Natural killer cell treated with Interleukin-12 subunit alpha and Interleukin-12 subunit beta and Interleukin-15 and Interleukin-18, amount 100 ng/mL, for 72 hours (primary cell): Measurements from ENCODE around the gene AIFM3. TPM values are rescaled to one million over a fixed set of nuclear protein-coding genes. Genes with fewer than 3 reads are reported as not detected.

Experiments used
- ATAC-seq, 2 donors: fragments of 150-1000 bp; cut with Tn5 transposase in 1 of 2; sonication (Bioruptor Pico), chemical (Tn5 transposase) in 1 of 2; 2 replicates each; pipeline ENCODE4 v1.10.0; 2021
- DNase-seq: peaks from one replicate; pipeline ENCODE4 v3.0.0; 2022; ENCODE audit warnings: low spot score
- H3K27ac Mint-ChIP-seq, 2 donors: 1 replicate in 1 of 2; 2 replicates in 1 of 2; pipeline ENCODE4 v1.8.0; 2022; ENCODE audit warnings: mixed read lengths in 2 of 2, mild to moderate bottlenecking in 1 of 2, moderate library complexity in 1 of 2
- H3K27me3 Mint-ChIP-seq, 2 donors: 1 replicate in 1 of 2; 2 replicates in 1 of 2; pipeline ENCODE4 v1.8.0; 2022; ENCODE audit warnings: mixed read lengths in 2 of 2
- H3K36me3 Mint-ChIP-seq: one replicate; pipeline ENCODE4 v1.8.0; 2022; ENCODE audit warnings: mixed read lengths
- H3K4me1 Mint-ChIP-seq, 2 donors: 1 replicate in 1 of 2; 2 replicates in 1 of 2; pipeline ENCODE4 v1.8.0; 2022; ENCODE audit warnings: low read depth in 2 of 2, mixed read lengths in 2 of 2, mild to moderate bottlenecking in 1 of 2
- H3K4me3 Mint-ChIP-seq: one replicate; pipeline ENCODE4 v1.8.0; 2022; ENCODE audit warnings: mixed read lengths
- H3K9me3 Mint-ChIP-seq: 2 replicates; pipeline ENCODE4 v1.8.0; 2022; ENCODE audit warnings: mixed read lengths
- total RNA-seq, 2 donors: library from RNA; stranded (reverse); gene quantifications; one replicate each; pipeline ENCODE4 v1.2.3, GENCODE V29; 2022

The AIFM3 gene
- total RNA-seq, 2 donors from 2014 or later: 1.5 TPM; not detected in 1

DNA sequence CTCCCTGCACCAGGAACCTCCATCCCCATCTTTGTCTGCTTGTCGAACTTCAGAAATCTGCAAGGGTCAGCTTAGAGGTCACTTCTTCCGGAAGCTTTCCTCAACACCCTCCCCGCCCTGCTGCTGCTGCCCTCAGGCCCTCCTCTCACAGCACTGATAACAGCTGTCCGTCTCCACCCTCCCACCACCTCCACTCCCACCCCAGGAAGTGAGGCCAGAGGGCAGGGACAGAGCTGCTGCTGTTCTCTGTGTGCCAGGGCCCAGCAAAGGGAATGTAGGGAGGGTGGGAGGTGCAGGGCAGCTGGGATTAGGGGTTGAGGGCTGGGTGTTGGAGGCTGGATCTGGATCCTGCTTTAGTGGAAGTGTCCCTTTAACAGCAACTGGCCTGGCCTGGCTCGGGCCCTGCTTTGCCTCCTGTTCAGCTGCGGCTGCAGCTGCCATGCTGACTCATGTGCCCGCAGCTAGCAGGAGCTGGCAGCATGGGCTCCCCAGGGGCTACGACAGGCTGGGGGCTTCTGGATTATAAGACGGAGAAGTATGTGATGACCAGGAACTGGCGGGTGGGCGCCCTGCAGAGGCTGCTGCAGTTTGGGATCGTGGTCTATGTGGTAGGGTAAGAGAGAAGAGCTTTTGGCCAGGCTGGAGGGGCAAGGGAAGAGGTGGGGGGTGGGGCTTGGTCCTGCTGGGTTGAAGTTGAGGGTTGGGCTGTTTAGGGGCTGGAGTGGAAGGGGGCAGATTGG is 47.8 kb downstream of the AIFM3 start, which contains the start of gene P2RX6:
Gene P2RX6 (plus strand): TSS at position 440 of the 740 bp plus-strand sequence. CDS start 10 bp downstream, at position 450.
- ATAC-seq: peak in 1 of 2 donors; percentile 28
- Mint-ChIP-seq H3K27me3 (no peaks in the 10 kb centered on the region), H3K4me3 (peak within 1 kb of the TSS; percentile 93), H3K4me1 (peaks cover 19 to 26% of the 10 kb centered on the region in 2 donors), H3K36me3 (no peaks in the 10 kb centered on the region), H3K27ac (peak within 1 kb of the TSS; percentile 73 to 96), H3K9me3 (no peaks in the 10 kb centered on the region)
- no peak for DNase-seq

DNA sequence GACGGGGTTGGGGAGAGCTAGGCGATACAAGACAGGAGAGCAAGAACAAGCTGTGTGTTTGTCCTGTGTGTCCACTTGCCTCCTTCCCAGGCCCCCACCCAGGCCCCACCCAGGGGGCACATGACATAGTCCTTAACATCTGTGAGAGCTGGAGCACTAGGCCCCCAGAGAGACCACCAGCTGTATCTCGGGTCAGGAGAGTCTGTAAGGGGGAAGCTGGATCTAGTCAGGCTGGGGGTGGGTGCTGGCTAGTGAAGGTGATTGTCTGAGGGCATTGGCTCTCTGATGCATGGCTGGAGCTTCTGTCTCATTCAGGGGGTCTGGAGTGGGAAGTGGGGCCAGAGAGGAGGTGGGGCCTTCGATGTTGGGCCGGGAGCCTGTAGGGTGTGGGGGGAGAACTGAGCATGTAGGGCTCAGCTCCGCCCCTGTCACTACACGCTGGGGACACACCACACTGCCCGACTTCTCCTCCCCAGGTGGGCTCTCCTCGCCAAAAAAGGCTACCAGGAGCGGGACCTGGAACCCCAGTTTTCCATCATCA is 48.5 kb downstream of the AIFM3 start:
- no peaks in the 10 kb centered on the region for H3K36me3 Mint-ChIP-seq
- peak overlapping the region; percentile 73 to 96 for H3K27ac Mint-ChIP-seq
- ATAC-seq: no peak
- DNase-seq: no peak
- H3K9me3 Mint-ChIP-seq: no peaks in the 10 kb centered on the region
- H3K4me3 Mint-ChIP-seq: peak overlapping the region; percentile 93
- H3K27me3 Mint-ChIP-seq: no peaks in the 10 kb centered on the region
- H3K4me1 Mint-ChIP-seq: peaks cover 19 to 26% of the 10 kb centered on the region in 2 donors

DNA sequence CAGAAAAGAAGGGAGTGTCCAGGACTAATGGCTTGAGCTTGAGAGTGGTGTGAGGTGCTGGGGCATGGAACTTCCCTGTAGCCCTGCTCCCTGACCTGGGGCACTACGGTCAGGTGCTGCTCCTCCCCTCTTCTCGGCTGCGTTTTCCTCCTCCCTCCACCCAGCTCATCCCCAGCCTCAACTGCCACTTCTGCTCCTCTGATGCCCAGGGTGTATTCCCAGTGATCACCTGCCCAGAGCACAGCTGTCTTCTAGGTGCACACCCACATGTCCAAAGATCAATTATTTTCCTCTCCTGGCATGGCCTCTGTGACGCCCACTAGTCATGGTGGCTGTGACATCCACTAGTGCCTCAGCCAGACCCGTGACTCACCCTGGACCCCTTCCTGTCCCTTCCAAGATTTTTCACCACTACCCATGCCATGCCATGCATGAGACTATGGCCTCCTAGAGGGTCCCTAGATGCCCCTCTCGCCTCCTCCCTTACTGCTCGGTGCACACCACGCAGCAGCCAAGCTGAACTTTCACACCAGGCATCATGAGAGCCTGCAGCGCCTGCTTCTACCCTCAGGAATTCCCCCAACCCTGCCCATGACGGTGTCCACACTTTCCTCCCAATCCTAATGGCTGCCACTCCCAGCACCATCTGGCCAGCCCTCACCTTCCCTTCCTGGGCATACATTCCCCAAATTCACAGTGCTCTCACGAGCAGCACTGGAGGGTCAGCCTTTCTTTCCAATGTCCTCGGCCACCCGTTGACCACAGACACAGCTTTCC is 49.8 kb downstream of the AIFM3 start:
- ATAC-seq (no peak), DNase-seq (no peak)
- Mint-ChIP-seq H3K36me3 (no peaks in the 10 kb centered on the region), H3K4me3 (no peak overlapping the region), H3K9me3 (no peaks in the 10 kb centered on the region), H3K27ac (peak overlapping the region; percentile 12 to 56), H3K4me1 (peaks cover 19 to 26% of the 10 kb centered on the region in 2 donors), H3K27me3 (no peaks in the 10 kb centered on the region)

DNA sequence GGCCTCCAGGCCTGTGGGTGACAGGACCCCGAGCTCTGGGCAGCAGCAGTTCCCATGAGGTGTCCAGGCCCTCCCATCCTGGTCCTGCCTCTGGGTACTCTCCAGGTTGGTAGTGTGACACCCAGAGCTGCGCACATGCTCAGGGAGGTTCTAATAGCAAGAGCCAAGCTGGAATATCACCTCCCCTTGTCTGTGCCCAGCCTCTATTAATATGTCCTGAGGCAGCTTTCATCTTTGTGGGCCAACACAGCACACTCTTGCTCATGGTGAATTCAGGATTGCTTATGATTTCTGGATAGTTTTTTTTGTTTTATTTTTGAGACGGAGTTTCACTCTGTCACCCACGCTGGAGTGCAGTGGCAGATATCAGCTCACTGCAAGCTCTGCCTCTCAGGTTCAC is 51.3 kb downstream of the AIFM3 start:
- Mint-ChIP-seq H3K36me3 (no peaks in the 10 kb centered on the region), H3K9me3 (no peaks in the 10 kb centered on the region), H3K4me1 (peaks cover 18 to 26% of the 10 kb centered on the region in 2 donors), H3K4me3 (no peak overlapping the region), H3K27ac (no peak overlapping the region), H3K27me3 (no peaks in the 10 kb centered on the region)
- ATAC-seq (no peak), DNase-seq (no peak)

DNA sequence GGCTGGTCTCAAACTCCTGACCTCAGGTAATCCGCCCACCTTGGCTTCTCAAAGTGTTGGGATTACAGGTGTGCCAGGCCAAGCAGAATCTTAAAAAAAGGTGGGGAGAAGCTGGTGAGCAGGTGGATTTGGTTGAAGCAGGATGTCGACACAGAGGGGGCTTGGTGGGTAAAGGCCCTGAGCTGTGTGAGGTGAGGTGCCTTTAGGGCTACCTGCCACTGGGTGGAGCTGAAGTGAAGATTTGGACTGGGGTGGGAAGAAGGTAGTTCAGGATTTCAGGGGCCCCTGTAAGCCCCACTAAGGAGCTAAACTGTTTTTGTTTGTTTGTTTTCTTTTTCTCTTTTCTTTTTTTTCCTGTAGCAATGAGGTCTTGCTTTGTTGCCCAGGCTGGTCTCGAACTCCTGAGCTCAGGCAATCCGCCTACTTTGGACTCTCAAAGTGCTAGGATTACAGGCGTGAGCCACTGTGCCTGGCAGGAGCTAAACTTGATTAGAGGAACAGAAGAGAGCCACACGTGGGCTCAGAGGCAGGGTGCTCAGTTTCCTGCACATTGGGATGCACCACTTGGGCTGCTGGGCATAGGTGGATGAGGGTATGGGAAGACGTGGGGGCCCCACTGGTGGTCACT is 53.9 kb downstream of the AIFM3 start:
- peaks cover 0 to 15% of the 10 kb centered on the region in 2 donors for H3K4me1 Mint-ChIP-seq

DNA sequence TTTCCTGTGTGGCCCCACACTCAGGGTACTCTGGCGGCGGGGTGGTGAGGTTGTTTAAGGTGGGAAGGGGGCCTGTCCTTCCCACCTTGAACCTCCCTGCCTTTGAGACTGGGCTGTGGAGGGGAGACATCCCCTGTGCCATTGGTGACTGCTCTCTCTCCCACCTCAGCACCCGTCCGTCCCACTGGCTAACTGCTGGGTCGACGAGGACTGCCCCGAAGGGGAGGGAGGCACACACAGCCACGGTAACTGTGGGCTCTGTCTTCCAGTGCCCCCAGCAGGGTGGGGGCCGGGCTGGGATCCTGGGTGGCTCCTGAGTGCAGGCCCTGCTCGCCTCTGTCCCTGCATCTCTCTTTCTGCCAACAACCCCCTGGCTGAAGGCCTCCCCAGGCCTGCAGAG is 55.5 kb downstream of the AIFM3 start:
- H3K36me3 Mint-ChIP-seq: no peaks in the 10 kb centered on the region
- peaks cover 0 to 5% of the 10 kb centered on the region in 2 donors for H3K4me1 Mint-ChIP-seq
- H3K27ac Mint-ChIP-seq: no peak overlapping the region
- no peaks in the 10 kb centered on the region for H3K9me3 Mint-ChIP-seq
- ATAC-seq: no peak
- no peak overlapping the region for H3K4me3 Mint-ChIP-seq
- H3K27me3 Mint-ChIP-seq: no peaks in the 10 kb centered on the region
- DNase-seq: no peak

More for the DNA sequence above, 53.9 kb downstream of the AIFM3 start:
- no peaks in the 10 kb centered on the region for H3K27me3 Mint-ChIP-seq
- ATAC-seq: no peak
- H3K9me3 Mint-ChIP-seq: no peaks in the 10 kb centered on the region
- no peak for DNase-seq
- no peaks in the 10 kb centered on the region for H3K36me3 Mint-ChIP-seq
- H3K27ac Mint-ChIP-seq: no peak overlapping the region
- no peak overlapping the region for H3K4me3 Mint-ChIP-seq

DNA sequence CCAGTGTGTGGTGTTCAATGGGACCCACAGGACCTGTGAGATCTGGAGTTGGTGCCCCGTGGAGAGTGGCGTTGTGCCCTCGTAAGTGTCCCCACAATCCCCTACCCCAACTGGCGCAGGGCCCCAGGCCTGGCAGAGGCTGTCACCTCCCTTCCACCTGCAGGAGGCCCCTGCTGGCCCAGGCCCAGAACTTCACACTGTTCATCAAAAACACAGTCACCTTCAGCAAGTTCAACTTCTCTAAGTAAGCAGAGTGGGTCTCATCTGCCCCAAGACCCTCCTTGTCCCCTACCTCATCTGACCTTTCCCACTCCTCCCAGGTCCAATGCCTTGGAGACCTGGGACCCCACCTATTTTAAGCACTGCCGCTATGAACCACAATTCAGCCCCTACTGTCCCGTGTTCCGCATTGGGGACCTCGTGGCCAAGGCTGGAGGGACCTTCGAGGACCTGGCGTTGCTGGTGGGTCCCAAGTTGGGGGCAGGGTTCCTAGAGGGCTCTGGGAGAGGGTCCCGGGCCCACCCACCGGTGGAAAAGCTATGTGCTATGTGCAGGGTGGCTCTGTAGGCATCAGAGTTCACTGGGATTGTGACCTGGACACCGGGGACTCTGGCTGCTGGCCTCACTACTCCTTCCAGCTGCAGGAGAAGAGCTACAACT is 56.0 kb downstream of the AIFM3 start:
- Mint-ChIP-seq H3K4me1 (peaks cover 0 to 5% of the 10 kb centered on the region in 2 donors), H3K4me3 (no peak overlapping the region), H3K36me3 (no peaks in the 10 kb centered on the region), H3K27me3 (no peaks in the 10 kb centered on the region), H3K27ac (no peak overlapping the region), H3K9me3 (no peaks in the 10 kb centered on the region)
- no peak for DNase-seq
- ATAC-seq: no peak

DNA sequence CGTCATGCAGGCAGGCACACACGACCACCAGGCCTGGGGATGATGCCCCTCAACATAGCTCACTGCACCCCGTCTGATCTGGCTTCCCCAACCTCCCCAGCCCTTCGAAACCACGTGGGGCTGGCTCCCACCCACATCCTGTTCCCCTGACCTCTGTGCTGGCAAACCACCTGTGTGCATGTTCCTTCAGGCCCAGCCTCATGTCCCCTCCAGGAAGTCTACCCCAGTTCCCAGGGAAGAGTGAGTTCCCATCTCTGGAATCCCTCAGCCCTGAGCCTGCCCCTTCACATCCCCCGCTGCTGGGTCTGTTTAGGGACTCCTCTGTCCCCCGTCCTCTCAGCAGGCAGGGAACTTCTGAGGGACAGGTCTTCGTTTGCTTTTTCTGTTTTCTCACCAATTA is 58.2 kb downstream of the AIFM3 start:
- H3K27ac Mint-ChIP-seq: no peak overlapping the region

DNA sequence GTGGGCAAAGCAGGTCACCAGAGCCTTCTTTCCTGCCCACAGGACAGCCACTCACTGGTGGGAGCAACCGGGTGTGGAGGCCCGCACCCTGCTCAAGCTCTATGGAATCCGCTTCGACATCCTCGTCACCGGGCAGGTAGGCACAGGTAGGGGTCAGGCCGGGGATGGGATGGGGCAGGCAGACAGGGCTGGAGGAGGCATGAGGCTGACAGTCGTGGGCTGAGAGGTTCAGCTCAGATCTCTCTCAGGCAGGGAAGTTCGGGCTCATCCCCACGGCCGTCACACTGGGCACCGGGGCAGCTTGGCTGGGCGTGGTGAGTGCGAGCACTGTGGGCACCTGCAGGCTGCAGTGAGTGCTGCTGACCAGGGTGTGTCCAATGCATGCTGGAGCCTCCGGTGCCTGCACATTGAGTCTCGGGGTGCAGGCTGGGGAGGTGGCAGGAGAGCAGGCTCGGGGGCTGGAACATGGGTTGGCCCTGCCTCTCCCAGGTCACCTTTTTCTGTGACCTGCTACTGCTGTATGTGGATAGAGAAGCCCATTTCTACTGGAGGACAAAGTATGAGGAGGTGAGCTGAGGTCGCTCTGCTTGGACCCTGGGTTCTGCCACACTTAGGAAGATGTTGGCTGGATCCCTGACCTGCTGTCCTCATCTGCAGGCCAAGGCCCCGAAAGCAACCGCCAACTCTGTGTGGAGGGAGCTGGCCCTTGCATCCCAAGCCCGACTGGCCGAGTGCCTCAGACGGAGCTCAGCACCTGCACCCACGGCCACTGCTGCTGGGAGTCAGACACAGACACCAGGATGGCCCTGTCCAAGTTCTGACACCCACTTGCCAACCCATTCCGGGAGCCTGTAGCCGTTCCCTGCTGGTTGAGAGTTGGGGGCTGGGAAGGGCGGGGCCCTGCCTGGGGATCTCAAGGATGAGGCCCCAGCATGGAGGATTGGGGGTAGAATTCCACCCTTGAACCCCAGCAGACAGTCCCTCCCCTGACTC is 59.0 kb downstream of the AIFM3 start:
- Mint-ChIP-seq H3K4me1 (peaks cover 0 to 5% of the 10 kb centered on the region in 2 donors), H3K27me3 (peaks cover 8 to 11% of the 10 kb centered on the region in 2 donors), H3K9me3 (no peaks in the 10 kb centered on the region), H3K36me3 (no peaks in the 10 kb centered on the region), H3K27ac (no peak overlapping the region), H3K4me3 (no peak overlapping the region)
- no peak for DNase-seq
- ATAC-seq: no peak

More for the DNA sequence above, 58.2 kb downstream of the AIFM3 start:
- Mint-ChIP-seq H3K4me3 (no peak overlapping the region), H3K27me3 (peaks cover 3% of the 10 kb centered on the region in 2 donors), H3K36me3 (no peaks in the 10 kb centered on the region), H3K9me3 (no peaks in the 10 kb centered on the region), H3K4me1 (peaks cover 0 to 5% of the 10 kb centered on the region in 2 donors)
- ATAC-seq (no peak), DNase-seq (no peak)

DNA sequence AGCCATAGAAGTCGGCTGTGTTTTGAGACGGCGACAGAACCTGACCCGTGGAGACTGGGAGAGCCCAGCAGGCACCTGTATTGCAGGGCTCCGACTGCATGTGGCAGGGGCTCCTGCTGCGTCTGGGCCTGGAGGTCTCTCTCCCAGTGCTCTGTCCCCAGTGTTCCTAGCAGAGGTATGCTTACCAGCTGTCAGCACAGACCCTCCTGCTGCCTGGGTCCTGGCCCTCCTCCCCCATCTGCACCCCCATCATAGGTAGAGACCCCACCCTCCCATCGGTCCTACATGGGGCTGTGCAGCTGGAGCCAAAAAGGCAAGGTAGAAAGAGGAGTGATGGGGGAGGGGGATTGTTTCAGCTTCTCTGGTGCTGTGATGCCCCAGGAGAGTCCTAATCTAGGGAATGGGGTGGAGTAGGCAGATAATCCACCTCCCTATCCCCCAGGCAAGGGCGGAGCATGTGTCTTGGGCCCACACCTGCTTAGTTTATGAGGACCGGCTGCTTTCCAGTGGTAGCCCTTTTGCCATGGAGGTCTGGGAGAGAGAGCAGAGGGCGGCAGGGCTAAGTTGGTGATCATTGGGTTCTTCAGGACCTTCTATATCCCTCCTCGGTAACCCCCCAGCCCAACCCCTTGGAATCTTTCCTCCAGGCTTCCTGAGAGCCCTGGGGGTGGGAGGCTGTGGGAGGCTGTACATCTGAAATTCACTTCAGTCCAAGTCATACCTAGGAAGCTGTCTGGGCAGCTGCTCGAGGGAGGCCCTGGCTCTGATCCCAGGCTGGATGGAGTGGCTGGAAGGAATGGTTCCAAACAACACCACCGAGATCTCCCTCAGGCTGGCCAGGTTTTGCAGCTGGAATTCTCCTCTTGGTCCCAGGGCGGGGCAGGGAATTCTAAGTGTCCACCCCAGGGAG is 60.0 kb downstream of the AIFM3 start:
- H3K27ac Mint-ChIP-seq: no peak overlapping the region
- H3K27me3 Mint-ChIP-seq: peaks cover 11 to 14% of the 10 kb centered on the region in 2 donors
- H3K4me1 Mint-ChIP-seq: peaks cover 0 to 5% of the 10 kb centered on the region in 2 donors
- DNase-seq (no peak), ATAC-seq (no peak)
- no peaks in the 10 kb centered on the region for H3K36me3 Mint-ChIP-seq
- no peak overlapping the region for H3K4me3 Mint-ChIP-seq
- no peaks in the 10 kb centered on the region for H3K9me3 Mint-ChIP-seq

DNA sequence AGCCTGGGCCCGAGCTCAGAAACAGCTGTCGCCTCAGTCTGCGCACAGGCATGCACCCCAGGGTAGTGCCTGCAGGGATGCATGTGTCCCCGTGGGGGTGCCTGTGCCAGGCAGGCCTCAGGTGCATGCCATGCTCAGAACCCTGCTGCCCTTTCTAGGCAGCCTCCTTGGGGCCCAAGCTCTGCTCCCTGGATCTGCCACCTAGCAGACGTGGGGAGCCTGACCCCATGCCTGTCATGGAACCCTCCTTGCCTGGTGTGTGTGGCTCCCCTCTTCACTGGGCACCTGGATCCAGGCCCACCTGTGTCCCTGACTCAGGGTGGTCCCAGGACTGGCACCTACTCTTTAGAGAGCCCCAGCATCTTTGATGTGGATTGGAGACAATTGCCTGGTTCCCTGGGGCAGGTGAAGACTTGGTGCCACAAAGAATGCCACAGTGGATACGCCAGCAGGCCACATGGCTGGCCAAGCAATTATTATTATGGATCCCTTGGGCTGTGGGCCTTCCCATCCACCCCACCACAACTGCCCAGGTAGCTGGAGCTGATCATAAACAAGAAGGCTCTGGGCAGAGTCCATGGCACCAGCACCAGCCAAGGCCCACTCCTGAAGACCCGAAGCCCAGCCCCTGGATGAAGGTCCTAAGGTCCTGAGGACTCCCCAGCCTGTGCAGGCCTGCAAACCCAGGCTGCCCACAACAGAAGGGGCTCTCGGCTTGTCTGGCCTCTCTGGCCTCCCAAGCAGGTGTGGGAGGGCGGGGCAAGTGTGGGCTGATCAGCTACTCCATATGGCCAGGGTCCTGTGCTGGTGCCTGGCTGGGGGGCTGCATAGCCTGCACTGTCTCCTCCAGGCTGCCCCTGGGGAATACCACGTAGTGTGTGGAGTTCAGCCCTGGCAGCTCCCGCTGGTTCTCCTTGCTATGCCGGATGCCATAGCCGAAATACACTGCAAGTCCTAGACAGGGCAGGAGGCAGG is 61.5 kb downstream of the AIFM3 start:
- ATAC-seq (no peak), DNase-seq (no peak)
- Mint-ChIP-seq H3K36me3 (no peaks in the 10 kb centered on the region), H3K9me3 (no peaks in the 10 kb centered on the region), H3K27me3 (peaks cover 11 to 14% of the 10 kb centered on the region in 2 donors), H3K4me3 (no peak overlapping the region), H3K4me1 (peaks cover 0 to 5% of the 10 kb centered on the region in 2 donors), H3K27ac (no peak overlapping the region)
